Osteoblast (primary cell): ENCODE measurements around the gene AGRP. TPM values are rescaled to one million over a fixed set of nuclear protein-coding genes. Genes with fewer than 3 reads are reported as not detected.

Experiments
- DNase-seq: peaks from one replicate; pipeline ENCODE4 v3.0.0; 2011; ENCODE audit warnings: low spot score, mixed read lengths; ENCODE audit not compliant: insufficient read length; ENCODE audit errors: missing footprints
- H2AFZ ChIP-seq: 2 replicates; pipeline ENCODE4 v1.6.0; 2011; ENCODE audit warnings: mild to moderate bottlenecking, low read length
- H3K27ac ChIP-seq: 2 replicates; pipeline ENCODE4 v1.5.1; 2011; ENCODE audit warnings: mild to moderate bottlenecking, low read depth, low read length, moderate library complexity
- H3K27me3 ChIP-seq: 2 replicates; pipeline ENCODE4 v1.6.0; 2012; ENCODE audit warnings: mild to moderate bottlenecking, control low read depth, inconsistent platforms, low read length, moderate library complexity; ENCODE audit not compliant: insufficient read depth
- H3K36me3 ChIP-seq: 2 replicates; pipeline ENCODE4 v1.5.1; 2011; ENCODE audit warnings: mild to moderate bottlenecking, low read length, control low read depth, moderate library complexity; ENCODE audit not compliant: insufficient read depth
- H3K4me1 ChIP-seq: 2 replicates; pipeline ENCODE4 v1.5.1; 2011; ENCODE audit warnings: mild to moderate bottlenecking, low read length, control low read depth, moderate library complexity; ENCODE audit not compliant: insufficient read depth
- H3K4me2 ChIP-seq: 2 replicates; pipeline ENCODE4 v1.6.0; 2011; ENCODE audit warnings: mild to moderate bottlenecking, low read length; ENCODE audit not compliant: insufficient read depth
- H3K4me3 ChIP-seq: fragments of 200-600 bp; sonication (generic); 3 replicates; pipeline ENCODE4 v1.5.1; 2012; ENCODE audit warnings: mild to moderate bottlenecking, low read length, inconsistent platforms; ENCODE audit not compliant: insufficient read depth
- H3K79me2 ChIP-seq: 2 replicates; pipeline ENCODE4 v1.6.0; 2012; ENCODE audit warnings: mild to moderate bottlenecking, low read length, control low read depth, inconsistent platforms; ENCODE audit not compliant: insufficient read depth
- H3K9me3 ChIP-seq: 2 replicates; pipeline ENCODE4 v1.5.1; 2011; ENCODE audit warnings: low read depth, low read length, control low read depth
- H4K20me1 ChIP-seq: 2 replicates; pipeline ENCODE4 v1.6.0; 2012; ENCODE audit warnings: mild to moderate bottlenecking, low read length, control low read depth; ENCODE audit not compliant: insufficient read depth
- total RNA-seq: library from RNA; depleted of rRNA; stranded (reverse); fragments of >200 nt; gene quantifications from 2 replicates; pipeline ENCODE4 v1.2.3, GENCODE V29; 2012
- TF ChIP-seq, protein P1 (sequence below): IDR thresholded peaks from 2 replicates; pipeline ENCODE4 v1.5.1; 2011; ENCODE audit warnings: mild to moderate bottlenecking, low read depth, low read length, moderate library complexity; ENCODE audit errors: extremely low read depth

Gene AGRP
- total RNA-seq, 1 donor = not detected

DNA sequence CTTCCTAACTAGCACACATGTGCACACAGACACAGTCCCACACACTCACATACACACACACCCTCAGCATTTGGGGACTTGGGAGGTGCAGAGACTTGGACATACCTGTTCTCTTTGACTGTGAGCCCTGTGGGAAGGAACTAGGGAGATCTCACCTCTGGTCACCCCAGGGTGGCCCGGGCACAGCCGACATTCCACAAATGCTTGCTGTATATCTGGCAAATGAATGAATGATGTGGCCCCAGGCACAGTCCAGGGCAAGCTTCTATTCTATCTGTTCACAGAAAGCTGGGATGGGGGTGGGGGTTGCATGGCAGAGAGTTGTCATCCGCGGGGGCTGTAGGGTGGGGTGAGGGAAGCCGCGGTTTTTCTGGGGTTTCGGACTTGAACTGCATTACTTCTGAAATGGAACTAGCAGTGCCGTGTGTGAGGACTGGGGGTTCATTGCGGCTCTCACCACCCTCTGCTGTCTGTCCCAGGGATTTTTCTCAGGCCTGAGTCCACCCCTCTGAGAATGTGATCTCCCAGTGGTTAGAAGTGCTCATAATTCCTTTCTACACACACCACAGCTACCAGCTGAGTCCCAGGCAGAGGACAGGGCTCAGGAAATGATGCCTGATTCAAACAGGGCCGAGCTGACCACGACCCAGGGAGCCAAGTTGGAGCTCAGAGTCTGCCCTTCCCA lies 42.0 kb upstream of the AGRP start:
- Histone ChIP-seq H4K20me1 (peaks cover 1% of the 10 kb centered on the region), H3K9me3 (no peaks in the 10 kb centered on the region), H3K79me2 (peaks cover 12% of the 10 kb centered on the region), H3K27ac (no peak overlapping the region), H3K36me3 (no peaks in the 10 kb centered on the region), H3K4me3 (no peak overlapping the region), H3K4me1 (peaks cover 14% of the 10 kb centered on the region), H3K27me3 (no peaks in the 10 kb centered on the region), H3K4me2 (no peak overlapping the region), H2AFZ (no peak overlapping the region)
- DNase-seq = peak; percentile 95
- TF ChIP-seq, protein P1, sequence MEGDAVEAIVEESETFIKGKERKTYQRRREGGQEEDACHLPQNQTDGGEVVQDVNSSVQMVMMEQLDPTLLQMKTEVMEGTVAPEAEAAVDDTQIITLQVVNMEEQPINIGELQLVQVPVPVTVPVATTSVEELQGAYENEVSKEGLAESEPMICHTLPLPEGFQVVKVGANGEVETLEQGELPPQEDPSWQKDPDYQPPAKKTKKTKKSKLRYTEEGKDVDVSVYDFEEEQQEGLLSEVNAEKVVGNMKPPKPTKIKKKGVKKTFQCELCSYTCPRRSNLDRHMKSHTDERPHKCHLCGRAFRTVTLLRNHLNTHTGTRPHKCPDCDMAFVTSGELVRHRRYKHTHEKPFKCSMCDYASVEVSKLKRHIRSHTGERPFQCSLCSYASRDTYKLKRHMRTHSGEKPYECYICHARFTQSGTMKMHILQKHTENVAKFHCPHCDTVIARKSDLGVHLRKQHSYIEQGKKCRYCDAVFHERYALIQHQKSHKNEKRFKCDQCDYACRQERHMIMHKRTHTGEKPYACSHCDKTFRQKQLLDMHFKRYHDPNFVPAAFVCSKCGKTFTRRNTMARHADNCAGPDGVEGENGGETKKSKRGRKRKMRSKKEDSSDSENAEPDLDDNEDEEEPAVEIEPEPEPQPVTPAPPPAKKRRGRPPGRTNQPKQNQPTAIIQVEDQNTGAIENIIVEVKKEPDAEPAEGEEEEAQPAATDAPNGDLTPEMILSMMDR = peak; percentile 17

DNA sequence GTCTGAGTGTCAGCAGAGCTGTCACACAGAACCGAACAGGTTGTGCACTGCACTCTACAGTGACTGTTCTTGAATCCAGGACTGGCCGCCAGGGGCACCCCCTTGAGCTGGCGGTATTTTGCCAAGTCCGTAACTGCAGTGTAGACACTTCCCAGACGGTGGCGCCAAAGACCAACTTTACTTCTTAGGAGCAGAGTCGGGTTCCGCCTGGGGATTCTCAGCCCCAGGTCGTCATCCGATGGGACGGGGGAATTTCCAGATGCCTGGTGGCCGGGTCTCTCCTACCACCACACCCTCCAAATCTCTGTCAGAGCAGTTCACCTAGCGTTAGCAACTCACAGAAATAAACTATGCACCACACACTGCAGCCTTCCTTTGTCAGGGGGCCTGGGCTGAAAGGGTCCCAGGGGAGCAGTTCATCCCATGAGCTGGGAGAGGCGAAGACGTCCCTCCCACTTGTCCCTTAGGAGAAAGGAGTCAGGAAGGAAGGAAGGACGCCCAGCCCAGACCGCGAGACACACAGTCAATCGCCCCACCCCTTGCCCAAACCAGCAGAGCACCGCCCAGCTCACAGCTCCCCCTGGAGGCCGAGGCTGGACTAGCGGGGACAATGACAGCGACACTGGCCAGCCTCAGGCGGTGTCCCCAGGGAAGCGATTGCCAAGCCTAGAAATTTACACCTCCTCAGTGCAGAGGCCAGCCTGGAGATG lies 37.9 kb upstream of the AGRP start:
- no peaks in the 10 kb centered on the region for H3K79me2 ChIP-seq
- H4K20me1 ChIP-seq = no peaks in the 10 kb centered on the region
- no peaks in the 10 kb centered on the region for H3K36me3 ChIP-seq
- H3K27me3 ChIP-seq = no peaks in the 10 kb centered on the region
- peak overlapping the region; percentile 87 for H3K4me2 ChIP-seq
- TF ChIP-seq, protein P1 = peak; percentile 83
- peak; percentile 98 for DNase-seq
- peak overlapping the region; percentile 72 for H3K4me3 ChIP-seq
- peak overlapping the region; percentile 75 for H3K27ac ChIP-seq
- H3K4me1 ChIP-seq = peaks cover 14% of the 10 kb centered on the region
- H3K9me3 ChIP-seq = no peaks in the 10 kb centered on the region
- peak overlapping the region; percentile 86 for H2AFZ ChIP-seq

DNA sequence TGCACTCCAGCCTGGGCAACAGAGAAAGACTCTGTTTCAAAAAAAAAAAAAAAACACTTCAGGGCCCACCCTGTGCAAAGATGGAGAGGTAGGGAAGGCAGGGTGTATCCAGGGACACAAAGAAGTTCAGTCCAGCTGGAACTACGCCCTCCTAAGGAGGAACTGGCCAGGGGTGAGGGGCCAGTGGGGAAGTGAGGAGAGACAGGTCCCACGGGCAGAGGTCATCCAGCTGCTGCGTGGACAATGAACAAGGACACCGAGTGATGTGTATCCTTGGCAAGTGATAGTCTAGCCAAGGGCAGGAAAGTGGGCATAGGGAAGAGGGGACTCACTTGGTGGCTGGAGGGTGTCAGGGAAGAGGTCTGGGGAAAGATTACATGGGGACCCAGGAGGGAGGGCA lies 35.9 kb upstream of the AGRP start:
- Histone ChIP-seq H3K27me3 (no peaks in the 10 kb centered on the region), H3K4me3 (no peak overlapping the region), H3K9me3 (no peaks in the 10 kb centered on the region), H3K4me1 (peaks cover 12% of the 10 kb centered on the region), H3K27ac (no peak overlapping the region), H3K4me2 (no peak overlapping the region), H3K36me3 (no peaks in the 10 kb centered on the region), H4K20me1 (no peaks in the 10 kb centered on the region), H2AFZ (no peak overlapping the region), H3K79me2 (no peaks in the 10 kb centered on the region)
- no peak for DNase-seq
- TF ChIP-seq, protein P1 = no peak

DNA sequence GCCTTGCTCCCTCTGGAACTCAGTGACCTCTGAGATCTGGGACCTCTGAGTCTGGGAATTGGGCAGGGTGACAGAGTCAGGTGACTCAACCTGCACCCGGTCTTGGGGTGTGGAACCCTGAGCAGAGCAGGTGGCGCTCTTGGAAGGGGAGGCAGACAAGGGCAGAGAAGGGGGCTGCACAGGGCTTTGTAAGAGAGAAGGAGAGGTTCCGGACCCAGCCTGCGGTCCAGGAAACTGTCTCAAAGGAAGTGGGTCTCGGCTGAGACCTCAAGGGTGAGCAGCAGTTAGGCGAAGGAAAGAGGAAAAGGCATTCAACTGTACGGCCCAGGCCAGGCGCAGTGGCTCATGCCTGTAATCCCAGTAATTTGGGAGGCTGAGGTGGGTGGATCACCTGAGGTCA lies 35.3 kb upstream of the AGRP start:
- no peak overlapping the region for H3K27ac ChIP-seq
- no peaks in the 10 kb centered on the region for H3K9me3 ChIP-seq
- no peaks in the 10 kb centered on the region for H4K20me1 ChIP-seq
- H3K36me3 ChIP-seq = no peaks in the 10 kb centered on the region
- H3K27me3 ChIP-seq = no peaks in the 10 kb centered on the region
- H3K79me2 ChIP-seq = no peaks in the 10 kb centered on the region
- H2AFZ ChIP-seq = no peak overlapping the region
- H3K4me3 ChIP-seq = no peak overlapping the region
- H3K4me2 ChIP-seq = no peak overlapping the region
- DNase-seq = no peak
- TF ChIP-seq, protein P1 = no peak
- H3K4me1 ChIP-seq = peaks cover 12% of the 10 kb centered on the region
